WTC11 (cell line): Measurements from ENCODE around the gene PEAK3. TPM values are rescaled to one million over a fixed set of nuclear protein-coding genes. Genes with fewer than 3 reads are reported as not detected.

Experiments
- ATAC-seq: fragments of 200-7000 bp; cut with Tn5 transposase; 2 replicates; pipeline ENCODE4 v1.10.0; 2021; ENCODE audit warnings: mild to moderate bottlenecking, moderate library complexity
- CTCF ChIA-PET: fragments of 300-600 bp; sonication (Branson Sonifier 250); formaldehyde crosslinking; loops from one replicate; lab custom pipeline; 2021; ENCODE audit warnings: antibody characterized with exemption; lab: Charles Lee
- POLR2A ChIA-PET: fragments of 350-600 bp; sonication (Branson Sonifier 250); formaldehyde crosslinking; loops from one replicate; lab custom pipeline; 2021; ENCODE audit warnings: antibody characterized with exemption; lab: Charles Lee
- DNase-seq: peaks from one replicate; pipeline ENCODE4 v3.0.0; 2021; ENCODE audit warnings: low spot score
- H3K27ac Mint-ChIP-seq: 2 replicates; pipeline ENCODE4 v1.8.0; 2021; ENCODE audit warnings: mixed read lengths
- H3K27me3 Mint-ChIP-seq: 2 replicates; pipeline ENCODE4 v1.8.0; 2021; ENCODE audit warnings: low read depth, mild to moderate bottlenecking, moderate library complexity, mixed read lengths
- H3K36me3 Mint-ChIP-seq: 2 replicates; pipeline ENCODE4 v1.8.0; 2021; ENCODE audit warnings: mixed read lengths
- H3K4me1 Mint-ChIP-seq: 2 replicates; pipeline ENCODE4 v1.8.0; 2022; ENCODE audit warnings: mixed read lengths
- H3K4me3 Mint-ChIP-seq: 2 replicates; pipeline ENCODE4 v1.8.0; 2021; ENCODE audit warnings: mild to moderate bottlenecking, moderate library complexity, mixed read lengths
- H3K9me3 Mint-ChIP-seq: 2 replicates; pipeline ENCODE4 v1.8.0; 2021; ENCODE audit warnings: mixed read lengths
- ARID4B ChIP-seq: sonication (generic); formaldehyde crosslinking; IDR thresholded peaks from 2 replicates; pipeline ENCODE4 v1.8.0; 2023; ENCODE audit warnings: missing genetic modification reagents, mild to moderate bottlenecking, borderline replicate concordance
- CTCF ChIP-seq: fragments of 200-600 bp; IDR thresholded peaks from 2 replicates; pipeline ENCODE4 v1.8.0; 2022; ENCODE audit warnings: antibody characterized with exemption
- E2F5 ChIP-seq: sonication (generic); formaldehyde crosslinking; IDR thresholded peaks from 2 replicates; pipeline ENCODE4 v1.8.1; 2022; ENCODE audit warnings: mild to moderate bottlenecking, moderate library complexity, missing genetic modification reagents
- GRHL2 ChIP-seq: fragments of 250-450 bp; sonication (Bioruptor Pico); IDR thresholded peaks from 2 replicates; pipeline ENCODE4 v1.8.0; 2022; ENCODE audit warnings: mild to moderate bottlenecking, moderate library complexity; ENCODE audit not compliant: insufficient replicate concordance, severe bottlenecking
- MYBL2 ChIP-seq: sonication (generic); formaldehyde crosslinking; IDR thresholded peaks from 2 replicates; pipeline ENCODE4 v1.8.1; 2023; ENCODE audit warnings: mild to moderate bottlenecking, moderate library complexity, missing genetic modification reagents
- NFATC4 ChIP-seq: fragments of 250-450 bp; sonication (Bioruptor Pico); IDR thresholded peaks from 2 replicates; pipeline ENCODE4 v1.9.0; 2021; ENCODE audit warnings: mild to moderate bottlenecking
- NFE2L1 ChIP-seq: sonication (generic); formaldehyde crosslinking; IDR thresholded peaks from 2 replicates; pipeline ENCODE4 v1.8.1; 2023; ENCODE audit warnings: missing genetic modification reagents
- NR1H2 ChIP-seq: sonication (generic); formaldehyde crosslinking; IDR thresholded peaks from 2 replicates; pipeline ENCODE4 v1.9.0; 2021; ENCODE audit warnings: mild to moderate bottlenecking, moderate library complexity, missing genetic modification reagents
- PREB ChIP-seq: sonication (generic); formaldehyde crosslinking; IDR thresholded peaks from 2 replicates; pipeline ENCODE4 v1.8.1; 2022; ENCODE audit warnings: mild to moderate bottlenecking, missing genetic modification reagents, moderate library complexity, borderline replicate concordance
- TP53 ChIP-seq: sonication (generic); formaldehyde crosslinking; IDR thresholded peaks from 2 replicates; pipeline ENCODE4 v1.8.1; 2023; ENCODE audit warnings: mild to moderate bottlenecking, missing genetic modification reagents
- ZBTB43 ChIP-seq: sonication (generic); formaldehyde crosslinking; IDR thresholded peaks from 2 replicates; pipeline ENCODE4 v1.8.1; 2023; ENCODE audit warnings: mild to moderate bottlenecking, missing genetic modification reagents
- ZMAT4 ChIP-seq: fragments of 250-450 bp; sonication (Bioruptor Pico); IDR thresholded peaks from 2 replicates; pipeline ENCODE4 v1.9.0; 2021; ENCODE audit warnings: mild to moderate bottlenecking
- ZNF138 ChIP-seq: sonication (generic); formaldehyde crosslinking; conservative IDR thresholded peaks from 2 replicates; pipeline ENCODE4 v1.8.1; 2022; ENCODE audit warnings: mild to moderate bottlenecking, moderate library complexity, missing genetic modification reagents
- ZNF219 ChIP-seq: sonication (generic); formaldehyde crosslinking; IDR thresholded peaks from 2 replicates; pipeline ENCODE4 v1.8.0; 2023; ENCODE audit warnings: missing genetic modification reagents, mild to moderate bottlenecking, borderline replicate concordance
- ZNF416 ChIP-seq: fragments of 250-450 bp; sonication (Bioruptor Pico); IDR thresholded peaks from 2 replicates; pipeline ENCODE4 v1.9.0; 2021; ENCODE audit warnings: mild to moderate bottlenecking, inconsistent platforms
- ZNF532 ChIP-seq: fragments of 250-450 bp; sonication (Bioruptor Pico); IDR thresholded peaks from 2 replicates; pipeline ENCODE4 v1.9.0; 2021; ENCODE audit warnings: mild to moderate bottlenecking, borderline replicate concordance
- total RNA-seq: library from RNA; stranded (reverse); gene quantifications from 3 replicates; pipeline ENCODE4 v1.2.3, GENCODE V29; 2021

Gene PEAK3
- total RNA-seq, 1 experiment from 2014 or later, result not detected

GRCh38 chr19:2249010-2249866 is 32.7 kb downstream of the PEAK3 start, which contains the start of gene AMH:
Gene AMH (plus strand): TSS chr19:2249323. CDS start chr19:2249333, 10 bp downstream.
- Mint-ChIP-seq H3K27ac (no peak within 1 kb of the TSS), H3K4me1 (peaks cover 3% of the 10 kb centered on the region; the same call in 1 of the 2 replicates), H3K27me3 (peaks cover 33% of the 10 kb centered on the region), H3K4me3 (no peak within 1 kb of the TSS), H3K36me3 (peaks cover 13% of the 10 kb centered on the region), H3K9me3 (no peaks in the 10 kb centered on the region)
- TF ChIP-seq ZNF532 (CRISPR knock-in tag) (no peak), NFE2L1 (CRISPR knock-in tag) (no peak), MYBL2 (CRISPR knock-in tag) (no peak)
- DNase-seq (no peak), ATAC-seq (no peak)
- ChIA-PET CTCF (interaction anchor here (0.8 to 6.2 kb wide), 5 partner anchors 10 to 96 kb away, joined by 3 to 65 read pairs (median 5); partner anchors contain the start of gene PLEKHJ1), POLR2A (no interaction called here)

- no peak for TF ChIP-seq TP53
- no peak for TF ChIP-seq ZBTB43 (CRISPR knock-in tag)
- no peak for TF ChIP-seq GRHL2 (CRISPR knock-in tag)
- no peak for TF ChIP-seq ARID4B (CRISPR knock-in tag)
- TF ChIP-seq ZNF416 (CRISPR knock-in tag), result no peak
- TF ChIP-seq ZNF219 (CRISPR knock-in tag), result no peak
- no peak for TF ChIP-seq NR1H2
- no peak for TF ChIP-seq ZNF138
- TF ChIP-seq ZMAT4 (CRISPR knock-in tag), result no peak
- TF ChIP-seq E2F5 (CRISPR knock-in tag), result no peak
- TF ChIP-seq CTCF, result no peak
- TF ChIP-seq NFATC4 (CRISPR knock-in tag), result no peak
- TF ChIP-seq PREB, result no peak
- TF ChIP-seq, all 79 proteins: peak for 0
- Mint-ChIP-seq H3K4me1 (no peaks in the 10 kb centered on the region), H3K27ac (no peak overlapping the region), H3K9me3 (no peaks in the 10 kb centered on the region), H3K27me3 (peaks cover 27% of the 10 kb centered on the region), H3K4me3 (no peak overlapping the region), H3K36me3 (peaks cover 13% of the 10 kb centered on the region)
- CTCF ChIA-PET, result interaction anchor here (0.6 to 6.2 kb wide), 3 partner anchors 9 to 303 kb away, joined by 3 to 65 read pairs (median 9); no protein-coding TSS in a partner anchor
- DNase-seq (no peak), ATAC-seq (no peak)
- POLR2A ChIA-PET, result no interaction called here
Measured at GRCh38 chr19:2248136-2249009, 33.6 kb downstream of the PEAK3 start.
